Activated CD8-positive, alpha-beta memory T cell treated with anti-CD3 and anti-CD28 coated beads, Interleukin-2, amount 10 ng/mL, durations not matched to agents 7 days and 5 days (primary cell): ENCODE measurements around the gene TNFRSF8. TPM values are rescaled to one million over a fixed set of nuclear protein-coding genes. Genes with fewer than 3 reads are reported as not detected.

ENCODE experiments used
- ATAC-seq: fragments of 150-1000 bp; cut with Tn5 transposase; one replicate; pipeline ENCODE4 v1.10.0; 2021; ENCODE audit warnings: moderate library complexity
- CTCF ChIA-PET: fragments of 350-600 bp; sonication (Branson Sonifier 250); formaldehyde crosslinking; loops from one replicate; lab custom pipeline; 2021; ENCODE audit warnings: antibody characterized with exemption; lab: Charles Lee
- DNase-seq: peaks from one replicate; pipeline ENCODE4 v3.0.0-alpha.2; 2020
- H3K27ac Mint-ChIP-seq: one replicate; pipeline ENCODE4 v1.8.0; 2021; ENCODE audit warnings: mild to moderate bottlenecking, mixed read lengths
- H3K27me3 Mint-ChIP-seq: one replicate; pipeline ENCODE4 v1.8.0; 2021; ENCODE audit warnings: mixed read lengths
- H3K36me3 Mint-ChIP-seq: one replicate; pipeline ENCODE4 v1.8.0; 2021; ENCODE audit warnings: mild to moderate bottlenecking, mixed read lengths
- H3K4me1 Mint-ChIP-seq: one replicate; pipeline ENCODE4 v1.8.0; 2021; ENCODE audit warnings: mixed read lengths
- H3K4me3 Mint-ChIP-seq: one replicate; pipeline ENCODE4 v1.8.0; 2021; ENCODE audit warnings: mild to moderate bottlenecking, moderate library complexity, mixed read lengths
- H3K9me3 Mint-ChIP-seq: one replicate; pipeline ENCODE4 v1.8.0; 2022; ENCODE audit warnings: low read depth, mixed read lengths
- total RNA-seq, 2 experiments: library from RNA; stranded (reverse); gene quantifications; one replicate each; pipeline ENCODE4 v1.2.3, GENCODE V29; 2021

The TNFRSF8 gene
- total RNA-seq, 2 experiments from 2014 or later: 3.8 to 14.8 TPM

DNA sequence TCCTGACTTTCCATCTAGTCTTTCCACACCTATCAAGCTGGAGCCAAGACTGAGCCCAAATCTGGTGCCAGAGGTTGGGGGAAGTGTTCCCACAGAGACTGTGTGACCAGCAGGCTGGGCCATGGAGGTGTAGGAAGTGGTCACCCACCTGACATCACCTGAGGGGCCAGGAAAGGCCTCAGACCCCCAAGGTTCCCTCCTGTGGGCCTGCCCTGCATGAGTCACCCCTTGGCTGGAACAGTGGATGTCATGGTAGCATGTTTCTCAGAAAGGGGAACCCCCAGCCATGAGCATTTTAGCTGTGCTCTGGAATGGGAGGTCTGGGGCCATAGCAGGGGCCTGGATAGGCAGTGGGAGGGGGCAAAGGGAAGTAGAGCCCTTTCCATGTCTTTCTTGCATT, 5.7 kb upstream of the TNFRSF8 start:
- H3K9me3 Mint-ChIP-seq: no peaks in the 10 kb centered on the region
- CTCF ChIA-PET: interaction anchor here (1.2 to 6.4 kb wide), 6 partner anchors 10 to 232 kb away, joined by 4 to 50 read pairs (median 6); no protein-coding TSS in a partner anchor
- H3K4me1 Mint-ChIP-seq: peaks cover 77% of the 10 kb centered on the region
- peak overlapping the region; percentile 66 for H3K27ac Mint-ChIP-seq
- DNase-seq: peak; percentile 77
- peak; percentile 52 for ATAC-seq
- peaks cover 7% of the 10 kb centered on the region for H3K27me3 Mint-ChIP-seq
- no peak overlapping the region for H3K4me3 Mint-ChIP-seq
- H3K36me3 Mint-ChIP-seq: no peaks in the 10 kb centered on the region

DNA sequence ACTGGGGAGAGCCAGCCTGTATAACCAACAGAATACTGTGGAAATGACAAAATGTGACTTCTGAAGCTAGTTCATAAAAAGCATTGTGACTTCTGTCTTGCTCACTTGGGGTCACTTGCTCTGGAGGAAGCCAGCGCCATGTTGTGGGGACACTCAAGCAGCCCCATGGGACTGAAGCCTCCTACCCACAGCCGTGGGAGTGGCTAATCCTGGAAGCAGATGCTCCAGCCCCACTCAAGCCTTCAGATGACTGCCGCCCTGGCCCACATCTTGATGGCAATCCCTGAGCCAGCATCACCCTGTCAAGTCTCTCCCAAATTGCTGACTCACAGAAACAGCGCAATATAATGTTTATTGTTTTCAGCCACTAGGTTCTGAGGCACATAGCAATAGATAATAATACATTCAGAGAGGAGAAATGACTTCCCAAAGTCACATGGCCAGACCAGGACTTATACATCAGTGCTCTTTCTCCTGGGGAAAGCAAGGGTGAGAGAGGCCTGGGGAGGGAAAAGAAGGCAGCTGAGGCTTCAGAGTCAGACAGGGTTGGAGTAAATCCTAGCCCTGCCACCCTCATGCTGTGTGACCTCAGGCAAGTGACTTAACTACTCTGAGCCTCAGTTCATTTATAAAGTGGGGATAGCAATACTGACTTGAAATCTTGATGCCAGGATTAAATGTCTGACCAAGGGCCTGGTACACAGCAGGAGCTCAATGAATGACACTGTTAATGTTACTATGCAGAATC, 5.0 kb upstream of the TNFRSF8 start:
- DNase-seq (no peak), ATAC-seq (no peak)
- Mint-ChIP-seq H3K4me1 (peaks cover 75% of the 10 kb centered on the region), H3K9me3 (no peaks in the 10 kb centered on the region), H3K27ac (no peak overlapping the region), H3K27me3 (peaks cover 11% of the 10 kb centered on the region), H3K4me3 (no peak overlapping the region), H3K36me3 (no peaks in the 10 kb centered on the region)
- CTCF ChIA-PET: interaction anchor here (1.2 to 6.4 kb wide), 4 partner anchors 9 to 21 kb away, joined by 4 to 50 read pairs (median 8); no protein-coding TSS in a partner anchor

GRCh38 chr1:12059226-12059625, 3.9 kb upstream of the TNFRSF8 start:
- no peak overlapping the region for H3K27ac Mint-ChIP-seq
- H3K4me3 Mint-ChIP-seq: no peak overlapping the region
- peaks cover 18% of the 10 kb centered on the region for H3K27me3 Mint-ChIP-seq
- ATAC-seq (no peak), DNase-seq (no peak)
- CTCF ChIA-PET: interaction anchor here (1.0 to 6.4 kb wide), 2 partner anchors 8 to 20 kb away, joined by 3 to 50 read pairs; no protein-coding TSS in a partner anchor
- H3K4me1 Mint-ChIP-seq: peaks cover 77% of the 10 kb centered on the region
- H3K9me3 Mint-ChIP-seq: no peaks in the 10 kb centered on the region
- no peaks in the 10 kb centered on the region for H3K36me3 Mint-ChIP-seq

DNA sequence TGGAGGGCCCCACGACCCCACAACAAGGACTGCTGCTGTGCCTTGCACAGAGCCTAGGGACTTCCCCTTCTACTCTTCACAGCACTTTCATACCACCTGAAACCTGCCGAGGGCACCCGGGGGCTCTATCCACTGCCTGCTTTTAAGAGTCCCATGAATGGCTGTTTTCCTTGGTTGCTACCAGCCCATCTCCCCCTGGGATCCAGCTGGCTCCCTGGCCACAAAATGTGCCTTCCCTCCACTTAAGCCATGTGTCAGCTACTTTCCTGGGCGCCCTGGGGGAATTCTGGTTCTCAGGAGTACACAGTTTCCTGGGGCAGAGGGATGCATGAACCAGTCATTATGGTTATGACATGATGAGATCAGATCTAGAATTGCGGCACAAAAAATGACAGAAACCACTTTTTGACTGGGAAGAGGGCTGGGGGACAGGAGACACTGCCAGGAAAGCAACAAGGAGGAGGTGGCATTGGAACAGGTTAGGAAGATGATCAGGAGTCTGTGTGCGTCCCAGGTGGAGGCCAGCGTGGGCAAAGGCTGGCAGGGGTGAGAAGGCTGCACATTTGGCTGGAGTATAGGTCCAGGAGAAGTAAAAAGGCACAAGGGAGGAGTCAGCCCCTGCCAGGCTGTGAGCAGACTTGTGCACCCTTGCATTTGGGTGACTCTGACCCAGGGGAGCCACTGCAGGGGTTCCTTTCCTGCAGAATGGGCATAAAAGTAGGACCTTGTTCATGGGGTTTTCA, 3.2 kb upstream of the TNFRSF8 start:
- peak overlapping the region; percentile 30 for H3K27ac Mint-ChIP-seq
- H3K9me3 Mint-ChIP-seq: no peaks in the 10 kb centered on the region
- CTCF ChIA-PET: interaction anchor here (1.0 to 6.4 kb wide), 3 partner anchors 7 to 20 kb away, joined by 3 to 50 read pairs (median 3); no protein-coding TSS in a partner anchor
- peaks cover 23% of the 10 kb centered on the region for H3K27me3 Mint-ChIP-seq
- no peaks in the 10 kb centered on the region for H3K36me3 Mint-ChIP-seq
- no peak for DNase-seq
- no peak for ATAC-seq
- peak overlapping the region; percentile 5 for H3K4me3 Mint-ChIP-seq
- H3K4me1 Mint-ChIP-seq: peaks cover 76% of the 10 kb centered on the region

GRCh38 chr1:12060500-12060899, 2.6 kb upstream of the TNFRSF8 start:
- Mint-ChIP-seq H3K4me3 (no peak overlapping the region), H3K4me1 (peaks cover 71% of the 10 kb centered on the region), H3K27ac (no peak overlapping the region), H3K27me3 (peaks cover 23% of the 10 kb centered on the region), H3K9me3 (no peaks in the 10 kb centered on the region), H3K36me3 (no peaks in the 10 kb centered on the region)
- DNase-seq (no peak), ATAC-seq (no peak)
- CTCF ChIA-PET: interaction anchor here (1.3 kb wide), 1 partner anchor 13 kb away, joined by 3 read pairs; no protein-coding TSS in a partner anchor

DNA sequence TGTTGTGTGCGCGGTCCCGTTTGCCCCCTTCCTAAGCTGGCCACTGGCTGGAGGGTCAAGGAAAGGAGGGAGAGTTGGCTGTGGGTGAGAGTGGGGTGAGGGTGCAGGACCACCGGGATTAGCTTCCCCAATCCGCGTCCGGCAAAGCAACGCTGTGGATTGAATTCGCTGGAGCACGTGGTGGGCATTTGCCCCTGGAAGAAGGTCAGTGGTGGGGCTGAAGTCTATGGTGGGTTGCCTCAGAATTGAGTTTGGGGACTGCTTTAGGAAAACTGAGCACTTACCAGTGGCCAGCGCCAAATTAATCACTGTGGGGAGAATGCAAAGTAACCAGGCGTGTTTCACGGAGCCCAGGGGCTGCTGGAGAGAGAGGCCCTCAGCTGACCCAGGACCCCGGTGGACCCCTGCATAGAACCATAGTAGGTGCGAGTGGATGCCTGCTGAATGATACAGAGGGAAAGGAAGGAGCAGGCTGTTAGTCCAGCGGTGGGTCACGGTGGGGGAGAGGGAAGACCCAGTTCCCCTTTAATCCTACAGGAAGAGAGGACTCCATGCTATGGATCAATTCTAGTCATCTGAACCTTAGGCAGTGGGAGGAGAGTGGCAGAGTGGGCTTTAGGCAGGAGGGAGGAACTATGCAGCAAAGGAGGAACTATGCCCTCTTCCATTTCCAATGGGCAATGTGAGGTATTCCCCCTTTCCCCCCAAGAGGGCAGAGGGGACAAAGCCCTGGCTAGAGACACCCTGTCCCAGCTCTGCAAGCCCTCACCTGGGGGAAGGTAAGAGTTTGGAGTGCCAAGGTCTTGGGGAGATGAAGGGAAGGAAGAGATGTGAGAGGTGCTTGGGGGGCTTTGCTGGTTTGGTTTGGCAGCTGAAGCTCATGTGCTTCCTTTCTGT, 1.2 kb downstream of the TNFRSF8 start:
- DNase-seq: no peak
- H3K36me3 Mint-ChIP-seq: peaks cover 3% of the 10 kb centered on the region
- H3K27me3 Mint-ChIP-seq: peaks cover 32% of the 10 kb centered on the region
- peak overlapping the region; percentile 79 for H3K4me3 Mint-ChIP-seq
- H3K4me1 Mint-ChIP-seq: peaks cover 64% of the 10 kb centered on the region
- CTCF ChIA-PET: interaction anchor here (1.0 to 5.8 kb wide), 2 partner anchors 8 to 24 kb away, joined by 4 to 50 read pairs; no protein-coding TSS in a partner anchor
- no peaks in the 10 kb centered on the region for H3K9me3 Mint-ChIP-seq
- ATAC-seq: no peak
- H3K27ac Mint-ChIP-seq: peak overlapping the region; percentile 85

- Mint-ChIP-seq H3K4me3 (peak overlapping the region; percentile 60), H3K27me3 (peaks cover 25% of the 10 kb centered on the region), H3K27ac (peak overlapping the region; percentile 82), H3K9me3 (no peaks in the 10 kb centered on the region), H3K36me3 (peaks cover 12% of the 10 kb centered on the region), H3K4me1 (peaks cover 71% of the 10 kb centered on the region)
- CTCF ChIA-PET: interaction anchor here (0.8 to 5.8 kb wide), 7 partner anchors 9 to 52 kb away, joined by 3 to 50 read pairs (median 11); partner anchors contain the start of gene MIIP
- DNase-seq (peak; percentile 61), ATAC-seq (peak; percentile 15)
These were observed 2.8 kb downstream of the TNFRSF8 start for GRCh38 chr1:12065872-12066271.

GRCh38 chr1:12067900-12068821, 5.1 kb downstream of the TNFRSF8 start:
- Mint-ChIP-seq H3K4me1 (peaks cover 65% of the 10 kb centered on the region), H3K36me3 (peaks cover 13% of the 10 kb centered on the region), H3K27ac (peak overlapping the region; percentile 94), H3K9me3 (no peaks in the 10 kb centered on the region), H3K27me3 (peaks cover 22% of the 10 kb centered on the region), H3K4me3 (peak overlapping the region; percentile 72)
- DNase-seq (peak; percentile 83), ATAC-seq (peak; percentile 69)
- CTCF ChIA-PET: interaction anchor here (0.8 to 5.8 kb wide), 11 partner anchors 10 to 110 kb away, joined by 3 to 50 read pairs (median 5); no protein-coding TSS in a partner anchor

GRCh38 chr1:12069623-12070244, 6.6 kb downstream of the TNFRSF8 start:
- DNase-seq (peak; percentile 81), ATAC-seq (no peak)
- Mint-ChIP-seq H3K4me1 (peaks cover 53% of the 10 kb centered on the region), H3K27ac (peak overlapping the region; percentile 69), H3K36me3 (peaks cover 16% of the 10 kb centered on the region), H3K27me3 (peaks cover 11% of the 10 kb centered on the region), H3K9me3 (no peaks in the 10 kb centered on the region), H3K4me3 (peak overlapping the region; percentile 38)
- CTCF ChIA-PET: interaction anchor here (1.4 to 5.8 kb wide), 6 partner anchors 9 to 50 kb away, joined by 4 to 50 read pairs (median 15); no protein-coding TSS in a partner anchor

DNA sequence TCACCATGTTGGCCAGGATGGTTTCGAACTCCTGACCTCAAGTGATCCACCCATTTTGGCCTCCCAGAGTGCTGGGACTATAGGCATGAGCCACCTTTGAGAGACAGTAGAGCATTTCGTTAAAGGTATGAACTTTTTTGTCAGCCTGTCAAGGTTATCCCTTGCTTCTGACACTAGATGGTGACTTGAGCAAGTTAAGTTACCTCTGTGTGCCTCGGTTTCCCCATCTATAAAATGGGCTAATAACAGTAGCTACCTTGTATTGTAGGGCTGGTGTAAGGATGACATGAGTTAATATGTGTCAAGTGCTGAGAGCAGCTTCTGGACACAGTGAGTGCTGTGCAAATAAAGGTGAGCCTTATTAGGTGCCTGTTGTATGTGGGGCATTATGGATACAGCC, 8.8 kb downstream of the TNFRSF8 start:
- DNase-seq (no peak), ATAC-seq (no peak)
- no peak overlapping the region for H3K4me3 Mint-ChIP-seq
- H3K4me1 Mint-ChIP-seq: peaks cover 52% of the 10 kb centered on the region
- CTCF ChIA-PET: interaction anchor here (0.6 to 3.0 kb wide), 6 partner anchors 7 to 52 kb away, joined by 3 to 18 read pairs (median 6); no protein-coding TSS in a partner anchor
- H3K27me3 Mint-ChIP-seq: peaks cover 8% of the 10 kb centered on the region
- H3K27ac Mint-ChIP-seq: no peak overlapping the region
- peaks cover 24% of the 10 kb centered on the region for H3K36me3 Mint-ChIP-seq
- H3K9me3 Mint-ChIP-seq: no peaks in the 10 kb centered on the region

- ATAC-seq (no peak), DNase-seq (no peak)
- no peak overlapping the region for H3K4me3 Mint-ChIP-seq
- peaks cover 25% of the 10 kb centered on the region for H3K36me3 Mint-ChIP-seq
- CTCF ChIA-PET: interaction anchor here (3.0 kb wide), 1 partner anchor 27 kb away, joined by 12 read pairs; no protein-coding TSS in a partner anchor
- peaks cover 48% of the 10 kb centered on the region for H3K4me1 Mint-ChIP-seq
- no peak overlapping the region for H3K27ac Mint-ChIP-seq
- no peaks in the 10 kb centered on the region for H3K9me3 Mint-ChIP-seq
- H3K27me3 Mint-ChIP-seq: peaks cover 5% of the 10 kb centered on the region
These were observed 9.6 kb downstream of the TNFRSF8 start for GRCh38 chr1:12072741-12073140.
